DMS153 treated with DMSO at 0.1 percent for 48 hours (cell line): ENCODE data around the gene CAMK1G.
A peak's percentile ranks its signal among the peaks of the same experiment; 100 is the strongest.

Source experiments
- DNase-seq: peaks from one replicate; lab custom pipeline; 2025; ENCODE audit not compliant: unreplicated experiment; lab: John Stamatoyannopoulos, UW

CAMK1G gene

GRCh38 chr1:209633335-209633997 lies 50.0 kb downstream of the CAMK1G start:
- DNase-seq: no peak

GRCh38 chr1:209634005-209634737 lies 50.7 kb downstream of the CAMK1G start:
- no peak for DNase-seq

DNA sequence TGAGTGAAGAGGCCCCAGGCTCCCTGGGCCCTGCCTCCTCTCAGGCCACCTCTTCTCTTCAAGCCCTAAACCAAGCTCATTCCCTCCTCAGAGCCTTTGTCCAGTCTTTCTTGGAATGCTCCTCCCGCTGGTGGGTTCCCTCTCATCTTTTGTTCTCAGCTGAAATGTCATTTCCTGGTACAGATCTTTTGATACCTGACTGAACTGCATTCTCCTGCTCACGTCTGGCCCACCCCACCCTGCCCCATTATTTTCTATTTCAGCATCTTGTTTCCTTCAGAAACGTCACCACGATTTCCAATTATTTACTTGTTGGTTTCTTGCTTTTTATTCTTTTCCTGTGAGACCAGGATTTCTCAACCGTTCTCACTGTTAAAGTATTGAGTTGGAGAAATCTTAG lies 52.3 kb downstream of the CAMK1G start:
- no peak for DNase-seq

GRCh38 chr1:209641832-209642172 lies 58.3 kb downstream of the CAMK1G start:
- no peak for DNase-seq

- DNase-seq: no peak
These were observed 59.3 kb downstream of the CAMK1G start for GRCh38 chr1:209642816-209643215.

DNA sequence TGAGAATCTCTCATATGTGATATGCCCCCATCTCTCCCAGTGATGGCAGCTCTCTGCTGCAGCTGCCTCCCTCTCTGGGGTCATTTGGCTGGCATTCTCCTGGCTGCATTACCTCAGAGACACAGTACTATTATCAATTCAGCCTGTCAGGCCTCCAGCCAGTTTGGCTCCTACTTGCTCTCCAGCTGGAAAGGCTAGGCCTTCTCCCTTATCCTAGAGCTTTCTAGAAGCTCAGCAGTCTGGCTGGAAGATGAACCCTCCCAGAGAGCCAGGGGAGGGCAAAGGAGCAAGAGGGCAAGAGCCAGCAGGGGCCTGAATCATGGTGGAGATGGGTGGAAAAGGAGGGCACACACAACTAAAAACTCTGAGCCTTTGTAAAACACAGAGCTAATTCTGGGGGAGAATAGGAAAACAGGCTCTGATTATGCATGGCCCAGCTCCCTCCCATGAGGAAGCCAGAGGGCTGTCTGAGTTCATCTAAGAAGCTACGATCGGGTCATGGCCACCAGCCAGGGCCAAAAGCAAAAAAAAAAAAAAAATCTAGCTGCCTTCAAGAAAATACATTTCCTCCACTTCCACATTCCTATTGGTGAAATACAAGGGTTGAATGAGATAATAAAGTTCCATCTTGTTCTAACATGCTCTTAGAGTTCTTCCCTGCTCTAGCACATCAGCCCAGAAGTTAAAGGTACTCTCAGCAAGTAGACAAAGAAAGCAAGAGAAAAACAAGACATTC lies 59.9 kb downstream of the CAMK1G start:
- DNase-seq: no peak

GRCh38 chr1:209645574-209646452 lies 62.3 kb downstream of the CAMK1G start:
- no peak for DNase-seq

- no peak for DNase-seq
These were observed 63.0 kb downstream of the CAMK1G start for GRCh38 chr1:209646558-209646957.

DNA sequence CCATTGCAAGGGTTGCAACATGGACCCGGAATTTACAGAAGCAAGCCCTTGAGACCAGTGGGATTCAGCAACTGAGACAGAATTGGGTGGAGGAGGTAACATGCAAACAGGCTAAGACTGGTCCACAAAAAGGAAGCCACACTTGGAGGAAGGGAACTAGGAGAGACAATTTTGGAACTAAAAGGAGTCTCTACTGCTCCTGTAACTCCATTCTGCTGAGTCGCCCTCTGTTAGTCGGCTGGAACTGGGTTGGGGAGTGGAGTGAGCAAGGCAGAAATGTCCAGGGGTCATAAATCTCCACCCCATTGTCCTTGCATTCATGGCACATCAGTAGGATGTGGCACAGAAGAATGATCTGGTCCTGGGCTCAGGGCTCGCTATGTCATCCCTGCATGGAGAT lies 63.6 kb downstream of the CAMK1G start:
- no peak for DNase-seq

DNA sequence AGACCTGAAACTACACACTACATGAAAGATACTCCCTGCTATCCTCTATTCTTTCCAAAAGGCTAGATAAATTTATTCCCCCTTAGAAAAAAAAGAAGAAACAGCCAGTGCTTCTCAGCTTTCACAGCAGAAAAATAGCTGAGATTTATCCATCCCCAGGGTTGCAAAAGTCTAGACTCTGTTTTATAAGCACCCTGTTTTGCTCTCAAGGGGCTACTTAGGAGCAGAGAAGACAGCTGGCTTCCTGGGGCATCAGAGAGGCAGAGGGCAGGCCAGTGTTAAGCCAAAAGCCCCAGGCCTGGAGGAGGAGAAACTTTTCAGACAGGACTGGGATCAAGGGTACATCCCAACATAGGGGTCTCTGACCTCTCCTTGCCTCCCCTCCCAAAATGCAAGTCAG lies 64.8 kb downstream of the CAMK1G start:
- DNase-seq: no peak

DNA sequence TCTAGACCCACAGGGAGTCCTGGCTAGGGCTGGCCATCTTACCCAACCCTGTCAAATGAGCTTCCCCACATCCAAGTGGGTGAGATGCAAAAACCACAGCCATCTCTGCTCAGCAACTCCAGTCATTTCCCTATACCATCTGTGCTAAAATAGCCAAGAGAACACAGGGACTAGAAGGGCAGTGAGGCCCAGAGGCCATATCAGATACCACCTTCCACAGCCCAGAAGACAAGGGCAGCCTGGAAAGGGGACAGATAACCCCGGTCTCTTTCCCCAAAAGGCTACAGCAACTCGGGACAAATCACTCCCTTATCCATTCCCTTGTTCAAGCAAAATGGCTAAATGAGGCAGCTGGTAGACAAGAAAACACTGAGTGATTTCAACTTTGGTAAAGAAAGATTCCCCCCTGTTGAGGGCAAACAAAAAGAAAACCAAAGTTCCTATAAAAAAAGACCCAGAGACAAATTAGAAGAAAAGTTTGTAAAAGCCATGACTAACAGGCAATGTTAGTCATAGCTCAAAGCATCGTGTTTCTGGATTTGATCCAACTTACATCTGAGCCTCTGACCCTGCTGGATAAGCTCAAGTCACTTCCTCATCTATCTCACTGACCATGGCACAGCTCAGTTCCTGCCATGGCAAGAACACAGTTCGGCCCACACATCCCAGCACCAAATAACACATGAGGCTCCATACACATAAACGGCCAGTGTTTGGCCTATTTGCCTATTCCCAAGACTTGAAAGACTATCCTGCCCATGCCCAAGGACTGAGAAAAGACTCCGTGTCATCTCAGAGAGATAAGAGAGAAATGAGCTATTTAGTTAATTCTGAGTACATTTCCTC lies 65.6 kb downstream of the CAMK1G start:
- no peak for DNase-seq

DNA sequence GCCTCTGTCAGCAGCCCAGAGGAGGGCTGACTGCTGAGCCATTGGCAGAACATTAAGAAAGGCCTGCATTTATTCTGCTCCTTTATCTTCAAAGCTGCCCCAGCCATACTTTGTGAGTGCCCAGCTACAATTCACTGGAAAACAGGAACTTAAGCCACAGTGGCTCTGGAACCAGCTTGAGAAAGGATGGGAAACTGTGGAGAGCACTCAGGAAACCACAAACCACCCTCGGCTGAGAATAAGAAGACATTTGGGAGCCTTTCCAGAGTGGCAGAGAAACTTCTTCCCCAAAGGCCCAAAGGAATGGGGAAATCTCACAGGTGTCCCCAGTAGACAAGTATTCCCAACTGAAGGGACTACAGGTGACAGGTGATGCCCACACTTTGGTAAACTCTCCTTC lies 66.9 kb downstream of the CAMK1G start:
- no peak for DNase-seq

DNA sequence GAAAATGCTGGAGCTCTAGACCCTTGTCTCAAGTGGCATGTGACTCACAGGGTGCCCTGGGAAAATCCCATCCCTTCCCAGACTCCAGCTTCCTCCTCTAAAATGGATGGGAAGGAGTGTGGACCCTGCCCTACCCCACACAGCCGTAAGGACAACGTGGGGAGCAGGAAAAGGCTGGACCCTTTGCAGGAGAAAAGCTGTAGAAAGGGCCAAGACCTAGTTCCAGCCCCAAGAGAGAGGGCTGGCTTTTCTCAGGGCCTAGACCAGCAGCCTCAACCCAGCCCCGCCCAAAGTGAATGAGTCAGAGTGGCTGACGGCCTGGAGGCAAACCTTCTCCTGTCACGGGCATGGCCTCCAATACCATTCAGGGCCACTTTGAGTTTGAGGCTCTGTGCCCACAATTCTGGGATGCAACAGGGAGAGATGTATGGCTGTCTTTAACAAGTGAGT lies 67.6 kb downstream of the CAMK1G start:
- no peak for DNase-seq

- no peak for DNase-seq
These were observed 68.7 kb downstream of the CAMK1G start, which contains the start of gene LAMB3 for GRCh38 chr1:209652121-209652735. Gene LAMB3, minus strand, starts transcription at chr1:209652425. Its CDS starts 1,481 bp downstream, at chr1:209650944.

GRCh38 chr1:209652873-209653401 lies 69.4 kb downstream of the CAMK1G start:
- DNase-seq: peak; percentile 84

DNA sequence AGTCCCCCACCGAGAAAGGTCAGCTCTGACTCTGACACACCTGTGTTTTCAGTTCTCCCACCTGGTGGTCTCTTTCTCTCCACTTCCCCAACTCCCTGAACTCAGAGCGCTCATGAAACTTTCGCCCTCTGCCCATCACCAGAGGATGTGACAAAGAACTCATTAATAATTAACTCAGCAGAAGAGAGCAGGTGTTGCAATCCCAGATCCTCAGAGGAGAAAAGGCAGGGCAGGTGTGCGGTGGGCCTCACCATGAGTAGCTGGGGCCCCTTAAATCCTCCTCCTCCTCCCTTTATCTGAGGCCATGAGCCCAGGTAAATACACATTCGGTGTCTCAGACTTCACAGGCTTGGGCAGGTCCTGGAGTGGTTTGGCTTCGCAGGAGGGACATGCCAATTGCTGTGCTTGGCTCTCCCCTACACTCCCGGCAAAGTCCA lies 70.4 kb downstream of the CAMK1G start:
- no peak for DNase-seq

GRCh38 chr1:209655411-209656231 lies 72.1 kb downstream of the CAMK1G start:
- no peak for DNase-seq

GRCh38 chr1:209657140-209657879 lies 73.8 kb downstream of the CAMK1G start:
- DNase-seq: no peak
